ENCODE measurements around the gene CRYGC. TPM values are rescaled to one million over a fixed set of nuclear protein-coding genes. Genes with fewer than 3 reads are reported as not detected.
"Not testable (repeated sequence)": the region's sequence is repeated elsewhere in the genome, so short reads cannot be mapped to it uniquely, and the experiment has no call there.

Gene CRYGC
- total RNA-seq, 1 experiment from 2014 or later, result not detected

DNA sequence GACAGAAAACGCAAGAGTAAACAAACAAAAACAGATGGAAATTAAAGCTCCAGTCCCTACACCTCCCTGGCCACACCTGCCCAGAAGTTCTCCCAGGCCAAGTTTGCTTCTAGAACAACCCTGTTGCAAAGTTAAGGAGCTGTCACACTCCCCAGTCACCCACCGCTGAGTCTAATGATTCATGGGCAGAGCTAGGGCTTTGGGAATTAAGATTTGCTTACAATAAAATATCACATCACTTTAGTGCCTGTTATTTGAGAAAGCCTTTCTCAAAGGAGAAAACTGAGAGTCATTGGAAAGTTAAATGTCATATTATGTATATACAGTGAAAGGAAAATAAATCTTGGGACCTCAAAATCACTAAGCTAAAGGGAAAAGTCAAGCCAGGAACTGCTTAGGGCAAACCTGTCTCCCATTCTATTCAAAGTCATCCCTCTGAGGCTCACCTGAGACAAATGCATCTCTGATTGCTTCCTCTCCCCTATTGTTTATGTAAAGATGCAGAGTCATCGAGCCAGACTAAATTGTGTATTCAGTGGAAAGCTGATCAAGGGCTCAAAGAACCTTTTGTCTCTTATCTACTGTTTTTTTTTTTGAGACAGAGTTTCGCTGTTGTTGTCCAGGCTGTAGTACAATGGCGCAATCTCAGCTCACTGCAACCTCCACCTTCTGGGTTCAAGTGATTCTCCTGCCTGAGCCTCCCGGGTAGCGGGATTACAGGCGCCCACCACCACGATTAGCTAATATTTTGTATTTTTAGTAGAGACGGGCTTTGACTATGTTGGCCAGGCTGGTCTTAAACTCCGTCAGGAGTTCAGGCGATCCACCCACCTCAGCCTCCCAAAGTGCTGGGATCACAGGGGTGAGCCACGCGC, 13.5 kb upstream of the CRYGC start:
- H3K9me3 ChIP-seq, result no peaks in the 10 kb centered on the region
- no peaks in the 10 kb centered on the region for H3K36me3 ChIP-seq
- no peak overlapping the region for H3K4me3 ChIP-seq
- H3K27me3 ChIP-seq, result no peaks in the 10 kb centered on the region
- no peak for DNase-seq

DNA sequence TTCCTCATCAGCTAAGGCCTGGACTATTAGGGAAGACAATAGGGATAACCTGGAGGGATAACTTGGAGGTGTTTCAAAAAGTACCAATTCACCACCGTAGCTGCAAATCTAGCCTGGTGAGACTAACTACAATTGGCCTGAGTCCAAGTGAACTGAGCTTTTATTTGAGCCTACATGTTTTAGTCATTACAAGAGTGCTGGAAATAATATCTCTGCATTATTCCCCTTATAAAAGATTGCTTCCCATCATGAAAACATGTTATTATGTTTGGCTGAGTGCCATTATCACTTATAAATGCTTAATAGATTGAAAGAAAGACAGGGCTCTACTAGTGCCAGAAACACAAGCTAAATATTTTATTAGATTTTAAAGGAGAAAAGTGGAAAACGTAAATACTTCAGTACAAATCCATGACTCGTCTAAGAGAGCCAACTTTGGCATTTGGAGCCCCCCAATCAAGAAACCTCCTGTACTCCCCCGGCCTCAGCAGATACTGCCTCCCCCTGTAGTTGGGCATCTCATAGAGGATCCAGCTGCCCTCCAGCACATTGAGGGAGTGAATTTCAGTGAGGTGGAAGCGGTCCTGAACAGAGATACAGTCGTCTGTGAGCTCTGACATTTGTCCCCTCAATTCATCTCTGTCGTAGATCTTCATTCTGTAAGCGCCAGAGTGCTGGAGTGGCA, 12.8 kb upstream of the CRYGC start:
- H3K36me3 ChIP-seq, result no peaks in the 10 kb centered on the region
- H3K4me3 ChIP-seq, result no peak overlapping the region
- no peak for DNase-seq
- H3K9me3 ChIP-seq, result no peaks in the 10 kb centered on the region
- H3K27me3 ChIP-seq, result no peaks in the 10 kb centered on the region

- no peaks in the 10 kb centered on the region for H3K36me3 ChIP-seq
- no peaks in the 10 kb centered on the region for H3K9me3 ChIP-seq
- no peak for DNase-seq
- H3K4me3 ChIP-seq, result no peak overlapping the region
- no peaks in the 10 kb centered on the region for H3K27me3 ChIP-seq
These were observed 9.8 kb upstream of the CRYGC start for GRCh38 chr2:208139447-208139846.

DNA sequence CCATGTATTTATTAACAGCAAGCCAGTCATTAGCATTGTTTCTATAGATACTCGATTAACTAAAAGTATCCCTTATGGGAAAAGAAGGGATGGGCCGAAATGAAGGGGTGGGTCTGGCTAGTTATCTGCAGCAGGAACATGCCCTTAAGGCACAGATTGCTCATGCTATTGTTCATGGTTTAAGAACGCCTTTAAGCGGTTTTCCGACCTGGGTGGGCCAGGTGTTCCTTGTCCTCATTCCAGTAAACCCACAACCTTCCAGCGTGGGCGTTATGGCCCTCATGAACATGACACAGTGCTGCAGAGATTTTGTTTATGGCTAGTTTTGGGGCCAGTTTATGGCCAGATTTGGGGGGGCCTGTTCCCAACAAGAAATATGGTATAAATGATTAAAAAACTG, 8.7 kb upstream of the CRYGC start:
- not testable (repeated sequence) for H3K9me3 ChIP-seq, DNase-seq

GRCh38 chr2:208136716-208137094, 7.1 kb upstream of the CRYGC start:
- Histone ChIP-seq H3K4me3 (no peak overlapping the region), H3K36me3 (no peaks in the 10 kb centered on the region)
- no peak for DNase-seq

More for the DNA sequence above, 8.7 kb upstream of the CRYGC start:
- H3K4me3 ChIP-seq, H3K36me3 ChIP-seq, H3K27me3 ChIP-seq: not testable (repeated sequence)

GRCh38 chr2:208135794-208136715, 6.4 kb upstream of the CRYGC start:
- no peaks in the 10 kb centered on the region for H3K9me3 ChIP-seq
- H3K27me3 ChIP-seq, result no peaks in the 10 kb centered on the region
- no peak for DNase-seq
- no peak overlapping the region for H3K4me3 ChIP-seq
- no peaks in the 10 kb centered on the region for H3K36me3 ChIP-seq

More at GRCh38 chr2:208136716-208137094, 7.1 kb upstream of the CRYGC start:
- no peaks in the 10 kb centered on the region for H3K9me3 ChIP-seq
- no peaks in the 10 kb centered on the region for H3K27me3 ChIP-seq

- Histone ChIP-seq H3K27me3 (no peaks in the 10 kb centered on the region), H3K36me3 (no peaks in the 10 kb centered on the region), H3K9me3 (no peaks in the 10 kb centered on the region), H3K4me3 (no peak overlapping the region)
- DNase-seq, result no peak
These were observed 5.4 kb upstream of the CRYGC start for GRCh38 chr2:208134928-208135586.

GRCh38 chr2:208130712-208131110, 1.1 kb upstream of the CRYGC start:
- DNase-seq, result no peak
- H3K27me3 ChIP-seq, result no peaks in the 10 kb centered on the region
- no peak overlapping the region for H3K4me3 ChIP-seq
- H3K36me3 ChIP-seq, result no peaks in the 10 kb centered on the region
- no peaks in the 10 kb centered on the region for H3K9me3 ChIP-seq

DNA sequence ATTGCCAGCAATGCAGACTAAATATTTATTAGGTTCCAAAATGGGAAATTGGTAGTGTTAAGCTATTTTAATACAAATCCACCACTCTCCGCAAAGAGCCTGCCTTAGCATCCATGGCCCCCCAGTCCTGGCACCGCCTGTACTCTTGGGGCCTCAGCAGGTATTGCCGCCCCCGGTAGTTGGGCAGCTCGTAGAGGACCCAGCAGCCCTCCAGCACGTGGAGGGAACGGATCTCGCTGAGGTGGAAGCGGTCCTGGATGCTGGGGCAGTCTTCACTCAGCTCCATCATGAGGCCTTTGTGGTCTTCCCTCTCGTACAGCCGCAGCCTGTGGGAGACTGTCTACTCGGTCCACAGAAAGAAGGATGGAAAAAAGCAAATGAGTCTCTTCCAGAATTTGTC, 1.5 kb downstream of the CRYGC start:
- Histone ChIP-seq H3K4me3 (no peak overlapping the region), H3K36me3 (no peaks in the 10 kb centered on the region), H3K9me3 (no peaks in the 10 kb centered on the region), H3K27me3 (no peaks in the 10 kb centered on the region)
- DNase-seq, result no peak

GRCh38 chr2:208127090-208127489, 2.5 kb downstream of the CRYGC start:
- Histone ChIP-seq H3K36me3 (no peaks in the 10 kb centered on the region), H3K4me3 (no peak overlapping the region)

GRCh38 chr2:208125251-208125650, 4.4 kb downstream of the CRYGC start:
- DNase-seq, result no peak
- no peaks in the 10 kb centered on the region for H3K27me3 ChIP-seq
- H3K9me3 ChIP-seq, result no peaks in the 10 kb centered on the region
- no peaks in the 10 kb centered on the region for H3K36me3 ChIP-seq
- no peak overlapping the region for H3K4me3 ChIP-seq

More at GRCh38 chr2:208127090-208127489, 2.5 kb downstream of the CRYGC start:
- H3K27me3 ChIP-seq, result no peaks in the 10 kb centered on the region
- H3K9me3 ChIP-seq, result no peaks in the 10 kb centered on the region
- DNase-seq, result no peak

DNA sequence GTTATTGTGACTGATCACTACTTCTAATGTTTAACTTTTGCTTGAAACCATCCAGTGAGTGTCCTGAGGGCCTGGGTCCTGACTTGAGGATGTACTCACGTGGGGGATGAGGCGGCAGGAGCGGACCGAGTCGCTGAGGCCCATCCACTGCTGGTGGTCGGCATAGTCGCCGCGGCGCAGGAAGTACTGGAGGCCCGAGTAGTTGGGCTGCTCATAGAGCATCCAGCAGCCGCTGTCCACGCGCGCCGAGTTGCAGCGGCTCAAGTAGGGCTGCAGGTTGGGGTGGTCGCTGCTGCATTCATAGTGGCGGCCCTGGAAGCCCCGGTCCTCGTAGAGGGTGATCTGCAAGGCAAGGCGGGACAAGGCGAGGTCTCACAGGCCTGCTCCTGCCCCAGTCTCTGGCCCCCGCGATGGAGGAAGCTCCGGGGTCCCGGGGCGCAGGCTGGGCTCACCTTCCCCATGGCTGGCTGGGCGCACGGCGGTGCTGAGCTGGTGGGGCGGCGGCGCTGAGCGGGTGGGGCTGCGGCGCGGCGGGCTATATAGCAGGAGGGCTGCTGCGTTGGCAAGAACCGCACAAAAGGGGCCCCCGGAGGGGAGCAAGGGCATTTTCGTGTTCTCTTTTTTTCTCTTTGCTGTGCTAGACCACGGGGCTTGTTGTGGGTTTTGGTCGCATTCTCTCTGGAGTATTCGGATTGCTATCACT, 5.5 kb downstream of the CRYGC start, which contains the start of gene CRYGD:
Gene CRYGD, minus strand, starts transcription at position 512 of the 703 bp plus-strand sequence. Its CDS starts 51 bp downstream, at position 461.
- peak within 1 kb of the TSS; percentile 28 for H3K4me3 ChIP-seq
- not testable (repeated sequence) for H3K27me3 ChIP-seq, H3K36me3 ChIP-seq, H3K9me3 ChIP-seq
- peak; percentile 11 for DNase-seq

DNA sequence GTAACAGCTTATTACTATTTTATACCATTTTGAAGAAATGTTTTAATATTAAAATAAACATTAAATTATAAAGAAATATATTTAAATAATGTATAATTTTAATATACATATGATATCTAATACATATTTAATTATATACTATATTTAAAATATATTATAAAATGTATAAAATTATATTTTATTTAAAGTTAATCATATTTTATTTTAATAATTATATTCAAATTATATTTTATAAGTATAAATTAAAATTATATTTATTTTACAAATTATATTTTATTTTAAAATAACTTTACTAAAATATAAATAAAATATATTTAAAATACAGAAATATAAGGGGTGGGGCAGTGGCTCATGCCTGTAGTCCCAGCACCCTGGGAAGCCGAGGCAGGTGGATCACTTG, 7.4 kb downstream of the CRYGC start:
- DNase-seq, result no peak
- Histone ChIP-seq H3K27me3 (no peaks in the 10 kb centered on the region), H3K9me3 (no peaks in the 10 kb centered on the region), H3K4me3 (no peak overlapping the region), H3K36me3 (no peaks in the 10 kb centered on the region)

GRCh38 chr2:208118918-208119317, 10.7 kb downstream of the CRYGC start:
- no peak for DNase-seq
- no peaks in the 10 kb centered on the region for H3K36me3 ChIP-seq

DNA sequence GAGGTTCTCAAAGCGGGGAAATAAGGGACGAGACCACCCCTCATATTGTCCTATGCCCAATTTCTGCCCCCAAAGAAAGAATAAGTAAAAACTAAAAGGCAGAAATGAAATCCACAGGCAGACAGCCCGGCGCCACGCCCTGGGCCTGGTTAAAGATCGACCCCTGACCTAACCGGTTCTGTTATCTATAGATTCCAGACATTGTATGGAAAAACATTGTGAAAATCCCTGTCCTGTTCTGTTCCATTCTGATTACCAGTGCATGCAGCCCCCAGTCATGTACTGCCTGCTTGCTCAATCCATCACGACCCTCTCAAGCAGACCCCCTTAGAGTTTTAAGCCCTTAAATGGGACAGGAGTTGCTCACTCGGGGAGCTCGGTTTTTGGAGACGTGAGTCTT, 12.2 kb downstream of the CRYGC start:
- not testable (repeated sequence) for H3K27me3 ChIP-seq, DNase-seq, H3K36me3 ChIP-seq, H3K4me3 ChIP-seq, H3K9me3 ChIP-seq

More at GRCh38 chr2:208118918-208119317, 10.7 kb downstream of the CRYGC start:
- H3K27me3 ChIP-seq, result no peaks in the 10 kb centered on the region
- H3K9me3 ChIP-seq, result no peaks in the 10 kb centered on the region
- no peak overlapping the region for H3K4me3 ChIP-seq

- Histone ChIP-seq H3K27me3 (no peaks in the 10 kb centered on the region), H3K4me3 (no peak overlapping the region), H3K36me3 (no peaks in the 10 kb centered on the region), H3K9me3 (no peaks in the 10 kb centered on the region)
- no peak for DNase-seq
These were observed 16.7 kb downstream of the CRYGC start for GRCh38 chr2:208112969-208113368.
